Astrocyte of the spinal cord (primary cell): Measurements from ENCODE around the gene NME9.
A peak's percentile ranks its signal among the peaks of the same experiment; 100 is the strongest.

Source experiments
- DNase-seq: peaks from one replicate; pipeline ENCODE4 v3.0.0; 2011; ENCODE audit warnings: low read depth, low spot score
- H3K4me3 ChIP-seq: 2 replicates; pipeline ENCODE4 v1.5.1; 2011; ENCODE audit warnings: low read depth, mild to moderate bottlenecking, low read length, moderate library complexity
- in situ Hi-C: cut with HindIII; loops from 2 replicates; pipeline ENCODE4 v1.10.0; 2017; ENCODE audit warnings: low sequenced_read_pairs
- TF ChIP-seq, protein P1 (sequence below): IDR thresholded peaks from 2 replicates; pipeline ENCODE4 v1.5.1; 2012; ENCODE audit warnings: low read depth, mild to moderate bottlenecking, low read length, inconsistent platforms

NME9 gene

GRCh38 chr3:138296639-138297038 lies 33.0 kb downstream of the NME9 start:
- TF ChIP-seq, protein P1, sequence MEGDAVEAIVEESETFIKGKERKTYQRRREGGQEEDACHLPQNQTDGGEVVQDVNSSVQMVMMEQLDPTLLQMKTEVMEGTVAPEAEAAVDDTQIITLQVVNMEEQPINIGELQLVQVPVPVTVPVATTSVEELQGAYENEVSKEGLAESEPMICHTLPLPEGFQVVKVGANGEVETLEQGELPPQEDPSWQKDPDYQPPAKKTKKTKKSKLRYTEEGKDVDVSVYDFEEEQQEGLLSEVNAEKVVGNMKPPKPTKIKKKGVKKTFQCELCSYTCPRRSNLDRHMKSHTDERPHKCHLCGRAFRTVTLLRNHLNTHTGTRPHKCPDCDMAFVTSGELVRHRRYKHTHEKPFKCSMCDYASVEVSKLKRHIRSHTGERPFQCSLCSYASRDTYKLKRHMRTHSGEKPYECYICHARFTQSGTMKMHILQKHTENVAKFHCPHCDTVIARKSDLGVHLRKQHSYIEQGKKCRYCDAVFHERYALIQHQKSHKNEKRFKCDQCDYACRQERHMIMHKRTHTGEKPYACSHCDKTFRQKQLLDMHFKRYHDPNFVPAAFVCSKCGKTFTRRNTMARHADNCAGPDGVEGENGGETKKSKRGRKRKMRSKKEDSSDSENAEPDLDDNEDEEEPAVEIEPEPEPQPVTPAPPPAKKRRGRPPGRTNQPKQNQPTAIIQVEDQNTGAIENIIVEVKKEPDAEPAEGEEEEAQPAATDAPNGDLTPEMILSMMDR, result no peak
- no peak overlapping the region for H3K4me3 ChIP-seq
- in situ Hi-C loops, result no loop called here
- no peak for DNase-seq

- TF ChIP-seq, protein P1, result no peak
- no peak for DNase-seq
- H3K4me3 ChIP-seq, result no peak overlapping the region
- in situ Hi-C loops, result no loop called here
Measured at GRCh38 chr3:138289701-138290100, 40.0 kb downstream of the NME9 start.

- DNase-seq, result no peak
- TF ChIP-seq, protein P1, result no peak
- in situ Hi-C loops, result no loop called here
- H3K4me3 ChIP-seq, result no peak overlapping the region
Measured at GRCh38 chr3:138289260-138289659, 40.4 kb downstream of the NME9 start.

GRCh38 chr3:138284957-138285477 lies 44.6 kb downstream of the NME9 start:
- TF ChIP-seq, protein P1, result peak; percentile 18
- no peak for DNase-seq
- in situ Hi-C loops, result no loop called here
- no peak overlapping the region for H3K4me3 ChIP-seq

DNA sequence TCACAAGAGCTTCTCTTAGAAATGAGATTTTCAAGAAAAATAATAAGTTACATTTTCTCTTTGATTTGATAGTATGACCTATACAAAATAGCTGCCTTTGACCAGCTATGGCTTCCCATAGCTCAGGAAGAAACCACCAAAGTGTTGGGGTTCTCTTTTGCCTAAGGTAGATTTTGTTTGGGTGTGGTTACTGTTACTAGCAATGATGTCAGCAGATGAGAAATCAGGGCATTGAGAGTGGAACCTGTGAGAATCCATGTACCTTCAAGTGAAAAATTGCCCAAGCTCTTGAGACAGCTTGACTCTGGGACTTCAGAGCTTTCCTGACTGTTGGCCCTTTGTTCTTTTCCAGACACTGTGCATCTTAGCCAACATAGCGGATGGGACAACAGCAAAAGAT lies 45.6 kb downstream of the NME9 start:
- in situ Hi-C loops, result no loop called here
- DNase-seq, result no peak
- H3K4me3 ChIP-seq, result no peak overlapping the region
- TF ChIP-seq, protein P1, result no peak

DNA sequence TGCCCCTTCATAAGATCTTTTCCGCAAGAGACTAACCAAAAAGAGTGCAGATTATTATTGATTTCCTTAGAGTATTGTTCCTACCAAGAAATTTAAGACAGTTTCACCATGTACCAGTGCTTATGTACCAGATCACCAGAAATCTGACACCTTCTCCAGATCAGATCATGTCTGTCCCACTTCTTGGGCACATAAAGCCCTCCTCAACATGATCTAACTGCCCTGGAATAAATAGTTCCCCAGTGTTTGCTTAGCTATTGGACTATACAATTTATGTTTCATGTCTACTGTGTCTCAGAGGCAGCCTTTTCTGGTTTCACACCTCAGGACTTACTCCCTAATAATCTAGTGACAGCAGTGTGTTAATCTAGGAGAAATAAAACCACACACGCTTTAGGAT lies 46.8 kb downstream of the NME9 start:
- no peak for DNase-seq
- H3K4me3 ChIP-seq, result no peak overlapping the region
- TF ChIP-seq, protein P1, result no peak
- in situ Hi-C loops, result no loop called here

- TF ChIP-seq, protein P1, result no peak
- in situ Hi-C loops, result no loop called here
- H3K4me3 ChIP-seq, result no peak overlapping the region
- DNase-seq, result no peak
Measured at GRCh38 chr3:138281561-138281960, 48.1 kb downstream of the NME9 start.
